SIG-M5 (cell line): ENCODE data around the gene PLEKHJ1.
"Not testable (repeated sequence)": the region's sequence is repeated elsewhere in the genome, so short reads cannot be mapped to it uniquely, and the experiment has no call there.

Experiments used
- DNase-seq: peaks from one replicate; lab custom pipeline; 2025; lab: John Stamatoyannopoulos, UW

Gene PLEKHJ1

DNA sequence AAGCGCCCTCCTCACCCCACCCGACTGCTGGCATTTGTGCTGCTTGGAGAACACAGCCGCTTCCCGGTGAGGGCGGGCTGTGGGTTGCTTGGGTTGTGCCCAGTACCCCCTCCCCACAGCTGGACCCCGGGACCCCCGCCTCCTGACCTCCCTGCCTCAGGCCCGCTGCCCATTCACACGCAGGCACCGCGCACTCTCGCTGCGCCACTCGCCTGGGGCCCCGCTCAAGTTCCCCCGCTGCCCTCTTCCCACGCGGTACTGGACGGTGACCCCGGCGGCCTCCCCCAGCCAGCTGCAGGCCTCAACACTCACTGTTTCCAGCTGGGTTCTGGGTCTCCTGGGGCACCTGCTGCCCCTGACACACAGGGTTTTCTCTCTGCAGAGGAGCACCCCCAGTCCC, 16.4 kb downstream of the PLEKHJ1 start:
- DNase-seq = no peak

DNA sequence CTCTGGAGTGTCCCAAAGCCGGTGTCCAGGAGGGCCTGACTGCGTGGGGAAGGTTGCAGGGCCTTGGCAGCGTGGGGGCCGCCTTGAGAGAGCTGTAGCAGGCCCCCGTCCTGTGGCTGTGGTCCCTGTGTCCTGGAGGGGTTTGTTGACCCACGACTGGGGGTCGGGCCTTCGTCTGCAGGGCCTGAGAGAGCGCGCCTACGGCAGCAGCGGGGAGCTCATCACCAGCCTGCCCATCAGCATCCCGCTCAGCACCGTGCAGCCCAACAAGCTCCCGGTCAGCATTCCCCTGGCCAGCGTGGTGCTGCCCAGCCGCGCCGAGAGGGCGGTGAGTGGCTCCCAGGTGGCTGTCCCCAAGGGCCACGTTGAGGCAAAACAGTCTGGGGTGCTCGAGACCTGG, 18.5 kb downstream of the PLEKHJ1 start:
- DNase-seq = no peak

- no peak for DNase-seq
Observed at GRCh38 chr19:2216361-2217225, 19.5 kb downstream of the PLEKHJ1 start.

- no peak for DNase-seq
Observed at GRCh38 chr19:2215281-2215751, 20.8 kb downstream of the PLEKHJ1 start.

GRCh38 chr19:2214251-2214650, 21.9 kb downstream of the PLEKHJ1 start:
- no peak for DNase-seq

GRCh38 chr19:2213799-2214198, 22.3 kb downstream of the PLEKHJ1 start:
- no peak for DNase-seq

- no peak for DNase-seq
Observed at GRCh38 chr19:2212861-2213711, 23.0 kb downstream of the PLEKHJ1 start.

GRCh38 chr19:2210987-2211740, 25.0 kb downstream of the PLEKHJ1 start:
- DNase-seq = no peak

DNA sequence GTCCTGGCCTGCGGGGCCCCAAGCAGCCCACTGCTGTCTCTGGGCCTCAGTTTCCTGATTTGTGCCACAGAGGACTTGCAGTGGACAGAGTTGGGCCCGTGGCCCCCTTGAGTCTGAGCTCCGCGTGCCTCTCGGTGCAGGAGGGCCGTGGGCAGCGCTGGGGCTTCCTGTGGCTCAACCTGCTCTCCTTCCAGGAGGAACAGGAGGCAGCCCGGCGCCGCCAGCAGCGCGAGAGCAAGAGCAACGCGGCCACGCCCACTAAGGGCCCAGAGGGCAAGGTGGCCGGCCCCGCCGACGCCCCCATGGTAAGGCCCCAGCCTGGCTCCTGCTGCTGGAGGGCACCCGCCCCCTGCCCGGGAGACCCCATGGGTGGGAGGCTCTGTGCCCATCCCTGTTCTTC, 25.9 kb downstream of the PLEKHJ1 start:
- DNase-seq = no peak

DNA sequence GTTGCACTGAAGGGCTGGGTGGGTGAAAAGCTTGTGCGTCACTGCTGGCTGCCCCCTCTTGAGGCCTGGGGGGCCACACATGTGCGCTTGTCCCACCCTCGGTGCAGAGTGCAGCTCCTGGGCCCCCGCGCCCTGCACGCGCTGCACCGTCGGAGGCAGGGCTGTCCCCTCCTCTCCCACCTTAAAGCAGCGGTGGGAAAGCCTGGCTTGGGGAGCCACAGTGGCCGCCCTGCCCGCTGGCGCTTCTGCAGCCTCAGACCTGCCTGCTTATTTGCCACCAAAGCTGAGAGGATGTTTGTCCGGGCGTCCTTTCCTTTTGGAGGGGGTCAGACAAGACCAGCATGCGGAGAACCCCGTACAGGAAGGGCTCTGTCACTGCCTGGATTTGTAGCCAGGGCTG, 26.7 kb downstream of the PLEKHJ1 start:
- DNase-seq = no peak

DNA sequence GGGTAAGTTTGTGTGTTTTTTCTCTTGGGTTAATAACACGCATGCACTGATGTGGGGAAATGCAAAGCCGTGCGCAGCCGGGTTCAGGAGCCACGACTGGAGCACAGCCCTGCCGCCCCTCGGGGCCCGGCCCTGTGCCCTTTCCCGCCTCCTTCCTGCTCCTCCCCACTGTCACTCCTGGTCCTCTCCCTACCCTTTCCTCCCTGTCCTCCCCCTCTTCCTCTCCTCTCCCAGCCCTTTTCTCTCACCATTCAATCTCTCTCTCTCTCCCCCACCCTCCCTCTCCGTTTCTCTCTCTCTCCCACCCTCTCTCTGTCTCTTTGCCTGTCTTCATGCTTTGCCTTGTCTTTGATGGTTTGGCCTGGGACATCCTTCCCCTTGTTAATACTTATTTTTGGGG, 27.2 kb downstream of the PLEKHJ1 start:
- DNase-seq = no peak

GRCh38 chr19:2207991-2208860, 27.9 kb downstream of the PLEKHJ1 start:
- DNase-seq = no peak

GRCh38 chr19:2207008-2207407, 29.1 kb downstream of the PLEKHJ1 start:
- DNase-seq = no peak

- no peak for DNase-seq
Observed at GRCh38 chr19:2202366-2202765, 33.8 kb downstream of the PLEKHJ1 start.

- no peak for DNase-seq
Observed at GRCh38 chr19:2201473-2202148, 34.5 kb downstream of the PLEKHJ1 start.

- not testable (repeated sequence) for DNase-seq
Observed at GRCh38 chr19:2200624-2201294, 35.4 kb downstream of the PLEKHJ1 start.

DNA sequence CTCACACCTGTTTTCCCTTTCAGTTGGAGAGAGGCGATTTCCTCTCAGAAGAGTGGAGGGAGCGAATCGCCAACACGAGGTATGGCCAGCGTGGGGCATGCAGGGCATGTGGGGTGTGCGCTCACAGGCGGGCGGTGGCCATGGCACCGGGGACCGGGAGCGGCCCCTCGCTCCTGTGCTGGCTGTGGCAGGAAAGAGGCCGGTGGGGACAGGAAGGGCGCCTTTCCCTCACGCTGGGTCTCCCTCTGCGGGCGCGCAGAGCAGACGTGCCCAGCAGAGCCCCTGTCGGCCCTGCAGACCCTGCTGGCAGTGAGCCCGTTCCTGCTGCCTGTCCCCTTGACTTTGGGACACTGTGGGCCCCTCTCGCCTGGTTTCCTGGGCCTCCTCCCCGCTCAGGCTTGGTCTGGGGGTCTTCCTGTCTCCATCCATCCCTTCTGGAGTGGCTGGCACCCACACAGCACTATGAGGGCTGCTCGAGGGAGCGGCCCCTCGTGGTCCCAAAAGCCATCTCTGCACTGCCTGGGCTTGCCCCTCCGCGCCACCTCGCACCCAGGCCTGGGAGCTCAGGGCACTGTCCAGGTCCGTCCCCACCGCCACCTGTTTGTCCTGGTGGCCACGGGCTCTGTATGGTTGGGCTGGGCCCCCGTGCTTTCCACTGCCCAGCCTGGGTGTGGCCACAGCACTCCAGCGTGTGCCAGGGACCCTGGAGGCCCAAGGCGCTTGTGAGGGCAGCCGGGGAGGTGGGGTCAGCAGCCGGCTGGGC, 36.1 kb downstream of the PLEKHJ1 start:
- DNase-seq = no peak

- no peak for DNase-seq
Observed at GRCh38 chr19:2199215-2199614, 36.9 kb downstream of the PLEKHJ1 start.

DNA sequence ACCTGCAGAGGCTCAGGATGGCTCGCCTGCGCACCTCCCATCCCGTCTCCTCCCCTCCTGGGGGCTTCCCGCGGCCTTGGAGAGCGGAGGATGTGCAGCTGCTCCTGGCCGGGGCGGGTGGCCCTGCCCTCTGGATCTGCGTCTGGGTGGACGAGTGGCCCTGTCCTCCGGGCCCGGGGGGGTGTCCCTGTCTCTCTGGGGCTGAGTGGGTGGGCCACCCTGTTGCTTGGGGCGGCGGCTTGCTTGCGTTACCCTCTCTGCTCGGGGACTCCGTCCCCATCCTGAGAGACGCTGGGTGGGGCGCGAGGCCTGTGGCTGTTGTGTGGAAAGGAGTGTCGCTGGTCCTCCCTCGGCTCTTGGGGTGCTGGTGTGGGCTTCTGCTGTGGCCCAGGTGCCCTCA, 37.8 kb downstream of the PLEKHJ1 start:
- no peak for DNase-seq
